ENCODE data around the gene FGB. TPM values are rescaled to one million over a fixed set of nuclear protein-coding genes. Genes with fewer than 3 reads are reported as not detected.
A peak's percentile ranks its signal among the peaks of the same experiment; 100 is the strongest.

Gene FGB
- total and polyA plus RNA-seq, 2 of the 13 experiments (the other 11 are each of a cell fraction or from before 2014, with no cell fraction given) = 226 to 784 TPM

DNA sequence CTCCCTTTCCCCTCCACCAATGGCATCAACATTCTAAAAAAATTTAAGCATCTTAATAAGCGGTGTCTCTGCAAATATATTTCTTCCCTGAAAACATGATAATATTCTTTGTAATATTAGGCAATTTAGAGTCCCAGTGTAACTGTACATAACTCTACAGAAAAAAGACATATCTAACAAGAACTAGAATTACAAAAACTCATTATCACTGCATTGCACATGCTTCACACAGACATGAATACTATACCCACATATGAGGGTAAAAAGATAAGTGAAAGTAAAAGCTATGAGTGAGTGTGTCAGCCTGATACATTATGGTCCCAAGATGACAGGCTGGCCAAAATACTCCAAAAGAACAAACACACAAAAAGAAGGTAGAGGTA, 2.4 kb upstream of the FGB start (continued):
- 0 out of 2 replicates have a peak, but pooled peaks have one; percentile 7 for TF ChIP-seq TCF7L2 (IDR thresholded peaks at IDR 0.05; ENCODE audit: low read depth, low read length)
- TF ChIP-seq ZNF737 (CRISPR knock-in tag; IDR thresholded peaks at IDR 0.05; ENCODE audit: borderline replicate concordance) = no peak
- TF ChIP-seq ZNF30 (CRISPR knock-in tag; IDR thresholded peaks at IDR 0.05) = no peak
- TF ChIP-seq IKZF5 (CRISPR knock-in tag; IDR thresholded peaks at IDR 0.05) = no peak
- 0 out of 2 replicates have a peak, but pooled peaks have one; percentile 31 for TF ChIP-seq ARID2 (CRISPR knock-in tag; IDR thresholded peaks at IDR 0.05; ENCODE audit: borderline replicate concordance)
- peak; percentile 85; the same call in 1 of the 2 replicates for TF ChIP-seq CHD4 (IDR thresholded peaks at IDR 0.05; ENCODE audit: borderline replicate concordance, low read length)
- no peak for TF ChIP-seq AGO2 (optimal IDR thresholded peaks at IDR 0.05; ENCODE audit: low read depth, low read length)
- TF ChIP-seq, protein P1, sequence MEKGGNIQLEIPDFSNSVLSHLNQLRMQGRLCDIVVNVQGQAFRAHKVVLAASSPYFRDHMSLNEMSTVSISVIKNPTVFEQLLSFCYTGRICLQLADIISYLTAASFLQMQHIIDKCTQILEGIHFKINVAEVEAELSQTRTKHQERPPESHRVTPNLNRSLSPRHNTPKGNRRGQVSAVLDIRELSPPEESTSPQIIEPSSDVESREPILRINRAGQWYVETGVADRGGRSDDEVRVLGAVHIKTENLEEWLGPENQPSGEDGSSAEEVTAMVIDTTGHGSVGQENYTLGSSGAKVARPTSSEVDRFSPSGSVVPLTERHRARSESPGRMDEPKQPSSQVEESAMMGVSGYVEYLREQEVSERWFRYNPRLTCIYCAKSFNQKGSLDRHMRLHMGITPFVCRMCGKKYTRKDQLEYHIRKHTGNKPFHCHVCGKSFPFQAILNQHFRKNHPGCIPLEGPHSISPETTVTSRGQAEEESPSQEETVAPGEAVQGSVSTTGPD (CRISPR knock-in tag; IDR thresholded peaks at IDR 0.05) = no peak; the same call in 1 of the 2 replicates
- no peak for TF ChIP-seq ZNF343 (CRISPR knock-in tag; IDR thresholded peaks at IDR 0.05)
- 0 out of 2 replicates have a peak, but pooled peaks have one; percentile 3 for TF ChIP-seq NCOA5 (CRISPR knock-in tag; IDR thresholded peaks at IDR 0.05)
- TF ChIP-seq, protein P2, sequence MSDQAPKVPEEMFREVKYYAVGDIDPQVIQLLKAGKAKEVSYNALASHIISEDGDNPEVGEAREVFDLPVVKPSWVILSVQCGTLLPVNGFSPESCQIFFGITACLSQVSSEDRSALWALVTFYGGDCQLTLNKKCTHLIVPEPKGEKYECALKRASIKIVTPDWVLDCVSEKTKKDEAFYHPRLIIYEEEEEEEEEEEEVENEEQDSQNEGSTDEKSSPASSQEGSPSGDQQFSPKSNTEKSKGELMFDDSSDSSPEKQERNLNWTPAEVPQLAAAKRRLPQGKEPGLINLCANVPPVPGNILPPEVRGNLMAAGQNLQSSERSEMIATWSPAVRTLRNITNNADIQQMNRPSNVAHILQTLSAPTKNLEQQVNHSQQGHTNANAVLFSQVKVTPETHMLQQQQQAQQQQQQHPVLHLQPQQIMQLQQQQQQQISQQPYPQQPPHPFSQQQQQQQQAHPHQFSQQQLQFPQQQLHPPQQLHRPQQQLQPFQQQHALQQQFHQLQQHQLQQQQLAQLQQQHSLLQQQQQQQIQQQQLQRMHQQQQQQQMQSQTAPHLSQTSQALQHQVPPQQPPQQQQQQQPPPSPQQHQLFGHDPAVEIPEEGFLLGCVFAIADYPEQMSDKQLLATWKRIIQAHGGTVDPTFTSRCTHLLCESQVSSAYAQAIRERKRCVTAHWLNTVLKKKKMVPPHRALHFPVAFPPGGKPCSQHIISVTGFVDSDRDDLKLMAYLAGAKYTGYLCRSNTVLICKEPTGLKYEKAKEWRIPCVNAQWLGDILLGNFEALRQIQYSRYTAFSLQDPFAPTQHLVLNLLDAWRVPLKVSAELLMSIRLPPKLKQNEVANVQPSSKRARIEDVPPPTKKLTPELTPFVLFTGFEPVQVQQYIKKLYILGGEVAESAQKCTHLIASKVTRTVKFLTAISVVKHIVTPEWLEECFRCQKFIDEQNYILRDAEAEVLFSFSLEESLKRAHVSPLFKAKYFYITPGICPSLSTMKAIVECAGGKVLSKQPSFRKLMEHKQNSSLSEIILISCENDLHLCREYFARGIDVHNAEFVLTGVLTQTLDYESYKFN (CRISPR knock-in tag; conservative IDR thresholded peaks at IDR 0.05) = 0 out of 2 replicates have a peak, but pooled peaks have one; percentile 29
- peak; percentile 28; the same call in 1 of the 2 replicates for TF ChIP-seq NCOR1 (IDR thresholded peaks at IDR 0.05; ENCODE audit: borderline replicate concordance, low read length)
- peak; percentile 62 for TF ChIP-seq CREM (IDR thresholded peaks at IDR 0.05)
- no peak for TF ChIP-seq CREM (CRISPR knock-in tag; IDR thresholded peaks at IDR 0.05)
- no peak for TF ChIP-seq HNF4G (IDR thresholded peaks at IDR 0.05; ENCODE audit: borderline replicate concordance, low read depth, low read length)
- 0 out of 2 replicates have a peak, but pooled peaks have one; percentile 1 for TF ChIP-seq HNF4G (CRISPR knock-in tag; IDR thresholded peaks at IDR 0.05; ENCODE audit: borderline replicate concordance, low read depth)
- no peak for TF ChIP-seq PRMT3 (CRISPR knock-in tag; IDR thresholded peaks at IDR 0.05; ENCODE audit: borderline replicate concordance, low read depth)
- peak; percentile 62; the same call in 1 of the 2 replicates for TF ChIP-seq GFI1 (CRISPR knock-in tag; IDR thresholded peaks at IDR 0.05; ENCODE audit: borderline replicate concordance)
- TF ChIP-seq MIER3 (CRISPR knock-in tag; IDR thresholded peaks at IDR 0.05; ENCODE audit: borderline replicate concordance) = peak; percentile 10
- TF ChIP-seq SRSF1 (optimal IDR thresholded peaks at IDR 0.05; ENCODE audit: low read depth, low read length) = no peak
- TF ChIP-seq CEBPB (IDR thresholded peaks at IDR 0.05; ENCODE audit: borderline replicate concordance, low read depth, low read length) = no peak
- no peak for TF ChIP-seq ZSCAN25 (CRISPR knock-in tag; IDR thresholded peaks at IDR 0.05)
- 0 out of 2 replicates have a peak, but pooled peaks have one; percentile 18 for TF ChIP-seq KMT2B (CRISPR knock-in tag; IDR thresholded peaks at IDR 0.05)
- TF ChIP-seq, protein P3, sequence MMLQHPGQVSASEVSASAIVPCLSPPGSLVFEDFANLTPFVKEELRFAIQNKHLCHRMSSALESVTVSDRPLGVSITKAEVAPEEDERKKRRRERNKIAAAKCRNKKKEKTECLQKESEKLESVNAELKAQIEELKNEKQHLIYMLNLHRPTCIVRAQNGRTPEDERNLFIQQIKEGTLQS (CRISPR knock-in tag; IDR thresholded peaks at IDR 0.05) = no peak
- no peak for TF ChIP-seq CREB1 (IDR thresholded peaks at IDR 0.05)
- TF ChIP-seq CREB1 (CRISPR knock-in tag; IDR thresholded peaks at IDR 0.05) = 0 out of 2 replicates have a peak, but pooled peaks have one; percentile 3
